GM19238 (cell line): ENCODE results near the gene SMNDC1.

Experiments
- DNase-seq: peaks from one replicate; pipeline ENCODE4 v3.0.0; 2011; ENCODE audit warnings: low spot score; ENCODE audit not compliant: insufficient read length

SMNDC1 gene

DNA sequence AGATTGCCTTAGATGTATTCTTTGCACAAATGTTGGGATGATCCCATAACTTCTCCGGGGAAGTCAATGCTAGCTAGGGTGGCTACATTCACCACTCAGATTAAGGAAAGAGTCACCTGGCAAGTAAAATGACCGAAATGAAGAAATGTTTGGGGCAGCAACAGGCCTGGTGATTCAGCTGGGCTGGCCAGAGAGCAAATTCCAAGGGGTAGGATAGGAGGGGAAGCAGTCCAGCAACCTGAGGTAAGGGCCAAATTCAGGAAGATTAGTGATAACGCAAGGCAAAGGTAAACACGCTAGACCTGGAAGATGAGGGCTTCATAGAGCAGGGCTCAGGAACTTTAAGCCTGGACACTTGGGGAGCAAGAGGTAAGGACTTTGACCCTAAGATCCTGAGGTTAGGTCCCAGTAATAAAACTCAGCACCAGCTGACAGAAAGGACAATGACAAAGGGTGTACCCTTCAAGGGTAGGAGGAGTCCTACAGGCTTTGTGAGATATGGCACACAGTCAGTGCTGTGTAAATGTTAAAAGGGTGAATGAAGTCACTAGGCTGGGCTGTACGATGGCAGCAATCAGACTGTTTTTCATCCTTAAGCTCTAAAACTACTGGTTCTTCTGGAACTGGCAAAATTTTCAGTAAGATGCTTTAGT is 22.7 kb upstream of the SMNDC1 start:
- DNase-seq, result no peak

DNA sequence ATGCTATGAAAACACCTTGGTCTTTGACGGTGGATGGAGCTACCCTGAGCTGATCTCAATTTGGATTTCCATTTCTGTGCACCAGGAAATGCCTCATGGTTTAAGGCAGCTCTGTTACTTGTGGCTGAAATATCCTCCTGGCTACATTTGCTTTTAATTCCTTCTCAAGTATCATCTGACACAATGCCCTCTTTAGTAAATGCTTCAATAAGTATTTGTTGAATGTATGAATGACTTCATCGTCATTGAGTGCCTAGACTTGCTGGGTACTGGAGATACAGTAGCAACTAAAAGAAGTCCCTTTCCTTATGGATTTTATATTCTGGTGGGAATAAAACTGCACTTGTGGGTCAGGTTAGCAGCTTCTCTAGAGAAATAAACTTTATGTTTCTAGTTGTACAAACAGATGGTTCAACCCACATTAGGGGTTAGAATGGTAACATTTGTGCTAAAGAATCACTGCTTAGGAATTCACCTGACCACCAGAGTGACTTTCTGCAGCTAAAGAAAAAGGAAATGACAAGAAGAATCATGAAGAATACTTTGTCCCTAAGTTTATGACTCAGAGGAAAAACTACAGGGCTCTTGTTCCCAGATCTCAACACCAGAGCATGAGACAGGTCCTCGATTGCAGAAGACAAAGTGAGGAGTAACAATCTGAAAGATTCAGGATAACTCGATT is 21.8 kb upstream of the SMNDC1 start:
- DNase-seq, result no peak

DNA sequence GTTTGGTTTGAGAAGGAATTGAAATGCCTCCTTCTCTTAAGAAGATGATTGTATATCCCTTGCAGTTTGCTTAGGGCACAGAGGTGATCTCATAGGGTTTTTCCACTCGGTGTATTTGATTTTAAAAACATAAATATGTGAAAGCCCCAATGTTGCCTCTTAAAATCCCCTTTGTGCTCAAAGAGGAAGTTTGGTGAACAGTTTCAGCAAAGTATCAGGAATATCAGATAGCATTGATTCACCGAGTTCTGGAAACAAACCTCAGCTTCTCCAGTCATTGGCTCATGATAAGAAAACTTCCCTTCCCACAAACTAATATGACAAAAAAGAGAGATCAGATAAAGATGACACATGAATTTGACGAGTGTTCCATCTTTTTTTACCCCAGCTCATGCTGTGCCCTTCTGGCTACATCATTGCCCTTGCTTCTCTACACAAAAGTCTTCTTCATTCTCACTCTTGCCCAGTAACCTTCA is 20.1 kb upstream of the SMNDC1 start:
- DNase-seq, result peak; percentile 23

DNA sequence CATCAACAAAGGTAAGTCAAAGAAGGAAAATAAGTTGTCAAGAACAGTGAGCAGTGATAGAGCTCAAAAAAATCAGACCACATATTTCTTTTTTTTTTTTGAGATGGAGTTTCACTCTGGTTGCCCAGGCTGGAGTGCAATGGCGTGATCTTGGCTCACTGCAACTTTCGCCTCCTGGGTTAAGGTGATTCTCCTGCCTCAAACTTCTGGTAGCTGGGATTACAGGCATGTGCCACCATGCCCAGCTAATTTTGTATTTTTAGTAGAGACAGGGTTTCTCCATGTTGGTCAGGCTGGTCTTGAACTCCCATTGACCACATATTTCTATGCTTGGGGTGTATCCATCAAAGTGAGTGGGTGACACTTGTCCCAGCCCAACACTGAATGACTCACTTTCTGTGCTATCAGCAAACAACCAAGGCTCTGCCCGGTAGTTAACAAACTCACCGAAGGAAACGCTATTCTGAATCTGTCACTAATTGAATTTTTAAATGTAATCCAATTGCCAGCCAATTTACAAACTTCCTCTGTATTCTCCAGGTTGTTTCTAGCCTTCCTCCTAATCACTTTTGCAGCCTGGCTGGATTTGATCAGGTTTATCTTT is 19.6 kb upstream of the SMNDC1 start:
- DNase-seq, result no peak

DNA sequence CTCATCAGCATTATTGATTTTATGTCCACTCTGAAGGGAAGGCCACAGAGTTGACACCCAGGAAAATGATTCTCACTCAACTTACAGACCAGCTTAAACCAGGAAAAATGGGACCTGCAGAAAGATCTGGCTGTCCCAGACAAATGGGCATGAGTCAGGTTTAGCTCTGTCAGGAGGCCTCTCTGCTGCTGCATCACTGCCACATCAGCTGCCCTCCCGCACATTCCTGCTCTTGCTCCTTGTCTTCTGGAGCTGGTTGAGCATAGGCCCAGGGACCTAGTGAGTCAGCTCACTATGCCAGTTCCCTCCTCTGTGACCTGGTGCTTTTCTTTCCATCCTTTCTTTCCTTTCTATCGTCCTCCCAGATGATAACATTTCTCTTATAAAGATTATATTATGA is 18.8 kb upstream of the SMNDC1 start:
- no peak for DNase-seq

DNA sequence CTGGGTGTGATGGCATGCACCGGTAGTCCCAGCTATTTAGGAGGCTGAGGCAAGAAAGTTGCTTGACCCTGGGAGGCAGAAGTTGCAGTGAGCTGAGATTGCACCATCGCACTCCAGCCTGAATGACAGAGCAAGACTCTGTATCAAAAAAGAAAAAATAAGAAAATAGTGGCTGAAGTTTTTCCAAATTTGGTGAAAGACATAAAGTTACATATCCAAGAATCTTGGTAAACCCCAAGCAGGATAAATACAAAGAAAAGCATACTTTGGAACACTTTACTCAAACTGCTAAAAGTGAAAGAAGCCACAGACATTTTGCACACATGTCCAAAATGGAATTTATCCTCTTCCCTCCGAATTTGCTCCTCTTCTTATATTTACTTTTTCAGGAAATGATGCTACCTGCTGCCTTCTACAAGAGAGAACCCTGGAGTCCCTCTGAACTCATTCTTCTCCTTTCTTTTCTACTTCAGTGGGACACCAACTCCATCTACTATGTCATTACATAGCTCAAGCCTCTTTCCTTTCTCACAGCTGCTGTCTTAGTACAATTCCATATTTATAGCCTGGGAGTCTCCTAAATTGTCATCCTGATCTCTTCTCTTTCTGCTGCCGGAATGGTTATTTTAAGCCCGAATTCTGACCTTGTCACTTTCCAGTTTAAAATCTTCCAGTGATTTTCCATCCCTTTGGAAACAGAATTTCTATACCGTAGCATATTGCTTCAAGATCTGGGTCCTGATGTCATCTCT is 17.3 kb upstream of the SMNDC1 start:
- DNase-seq, result no peak

DNA sequence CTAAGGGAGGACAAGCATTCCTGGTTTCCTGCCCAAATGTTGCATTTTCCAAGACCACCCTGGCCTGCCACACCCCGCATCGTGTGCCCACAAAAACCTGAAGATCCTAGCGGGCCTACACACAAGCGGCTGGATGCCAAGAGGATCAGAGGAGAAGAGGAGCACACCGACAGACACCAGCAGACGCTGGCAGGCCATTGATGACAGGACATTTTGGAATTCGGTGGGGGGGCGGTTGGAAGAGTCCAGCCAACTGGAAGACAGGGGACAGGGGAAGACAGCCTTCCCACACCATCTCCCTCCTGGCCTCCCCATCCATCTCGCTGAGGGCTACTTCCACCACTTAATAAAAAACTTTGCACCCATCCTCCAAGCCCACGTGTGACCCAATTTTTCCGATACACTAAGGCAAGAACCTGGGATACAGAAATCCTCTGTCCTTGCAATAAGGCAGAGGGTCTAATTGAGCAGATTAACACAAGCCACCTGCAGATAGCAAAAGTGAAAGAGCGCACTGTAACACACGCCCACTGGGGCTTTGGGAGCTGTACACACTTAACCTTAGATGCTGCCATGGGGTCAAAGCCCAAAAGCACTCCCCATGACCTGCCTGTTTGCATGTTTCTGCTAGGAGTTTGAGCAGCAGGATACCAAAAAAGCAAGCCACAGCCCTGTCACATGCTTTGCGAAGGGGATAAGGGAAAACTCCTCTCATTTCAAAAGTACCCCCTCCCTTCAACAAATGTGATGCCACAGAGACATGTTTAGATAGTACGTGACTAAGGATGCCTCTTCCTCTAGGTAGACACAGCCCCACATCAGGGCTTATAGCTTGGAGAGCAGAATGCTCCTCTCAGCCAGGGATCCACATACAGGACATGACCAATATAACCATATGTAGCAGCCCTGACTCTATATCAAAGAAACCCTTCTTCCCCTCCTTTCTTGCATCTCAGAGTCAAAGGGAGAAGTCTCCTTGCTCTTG is 13.4 kb upstream of the SMNDC1 start:
- DNase-seq, result no peak

DNA sequence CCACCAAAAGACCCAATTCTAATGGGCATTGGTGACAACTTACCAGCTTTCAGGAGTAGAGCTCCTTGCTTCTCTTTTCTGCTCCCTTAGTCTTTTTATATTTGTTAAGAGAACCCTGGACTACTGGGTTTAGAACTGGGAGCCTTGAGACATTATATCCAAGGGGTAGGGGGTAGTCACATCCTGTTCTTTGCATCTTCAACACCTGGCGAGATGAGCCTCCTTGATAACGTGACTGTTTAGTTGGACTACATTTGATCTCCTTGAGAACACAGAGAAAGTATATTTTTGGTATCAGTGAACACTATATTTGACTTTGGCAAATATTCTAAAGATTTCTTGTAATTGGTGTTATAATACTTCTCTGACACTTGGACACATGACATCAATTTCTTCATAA is 9.0 kb upstream of the SMNDC1 start:
- no peak for DNase-seq

DNA sequence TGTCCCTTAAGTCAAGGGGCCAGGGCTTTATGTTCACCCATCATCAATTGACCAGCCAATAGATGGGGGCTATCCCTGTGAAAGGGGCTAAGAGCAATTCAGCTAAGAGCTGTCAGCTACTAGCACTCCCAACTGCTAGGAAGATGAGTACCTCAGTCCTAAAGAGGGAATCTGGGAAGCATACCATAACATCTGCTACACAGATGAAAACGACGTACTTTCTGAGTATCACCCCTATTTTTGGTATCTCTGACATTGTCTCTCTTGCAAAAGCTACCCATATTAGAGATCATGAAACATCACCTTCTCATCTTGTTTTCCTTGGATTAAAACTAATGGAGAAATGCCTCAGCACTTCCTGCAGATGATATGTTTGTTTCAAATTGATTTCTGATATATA is 7.5 kb upstream of the SMNDC1 start:
- no peak for DNase-seq

DNA sequence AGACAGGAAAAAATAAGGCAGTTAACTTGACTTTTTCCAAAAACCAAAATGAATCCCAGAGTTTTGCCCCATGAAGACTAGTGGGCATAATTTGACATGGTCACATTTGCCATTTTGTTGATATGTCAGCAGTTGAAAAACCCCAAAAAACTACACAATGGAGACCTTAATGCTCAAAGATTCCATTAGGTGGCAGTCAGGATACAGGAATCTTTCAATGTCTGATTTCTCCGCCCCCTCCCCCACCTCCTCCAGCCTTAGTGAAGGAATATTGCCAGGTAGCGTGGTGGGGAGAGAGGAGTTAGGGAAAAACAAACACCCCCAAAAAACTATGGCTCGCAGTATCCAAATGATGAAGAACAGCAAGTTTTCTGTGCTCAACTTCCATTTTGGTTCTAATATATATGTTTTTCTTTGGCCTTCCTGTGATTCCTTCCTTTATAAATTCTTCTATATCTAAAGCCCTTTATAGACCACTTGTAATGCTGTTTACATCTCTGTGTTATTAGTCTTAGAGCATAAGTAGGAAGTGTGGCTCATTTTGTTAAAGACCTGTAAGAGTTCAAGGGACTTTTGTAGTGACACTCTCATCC is 6.7 kb upstream of the SMNDC1 start:
- no peak for DNase-seq

DNA sequence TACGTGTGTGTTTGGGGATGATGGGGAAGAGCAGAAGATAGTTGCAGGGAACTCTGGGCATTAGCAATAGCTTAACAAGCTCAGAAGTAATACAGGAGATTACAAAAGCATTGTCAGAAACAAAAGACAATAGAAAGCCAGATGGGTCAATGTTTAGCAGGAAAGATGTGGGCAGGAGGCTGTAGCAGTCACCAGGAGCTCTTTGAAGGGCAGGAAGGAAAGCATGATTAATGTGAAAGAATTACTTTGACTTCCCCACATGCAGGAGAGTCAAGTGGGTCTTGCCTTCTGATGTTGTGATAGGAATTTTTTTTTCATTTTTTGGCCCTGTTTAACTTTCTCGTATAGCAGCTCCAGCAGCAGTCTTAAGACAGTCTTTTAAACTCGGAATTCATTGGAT is 6.0 kb upstream of the SMNDC1 start:
- no peak for DNase-seq

DNA sequence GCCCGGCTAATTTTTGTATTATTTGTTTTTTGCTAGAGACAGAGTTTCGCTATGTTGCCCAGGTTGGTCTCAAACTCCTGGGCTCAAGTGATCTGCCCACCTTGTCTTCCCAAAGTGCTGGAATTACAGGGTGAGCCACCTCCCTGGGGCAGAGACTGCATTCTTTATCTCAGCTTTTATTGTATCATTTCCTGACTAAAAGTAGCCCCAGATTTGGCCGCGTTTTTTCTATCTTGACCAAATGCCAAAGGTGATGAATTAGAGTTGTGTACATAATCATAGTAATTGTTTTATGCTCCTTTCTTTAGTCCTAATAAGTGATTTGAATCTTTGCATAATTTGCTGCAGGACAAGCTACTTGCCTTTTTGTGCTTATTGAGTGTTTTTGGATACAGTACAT is 3.1 kb upstream of the SMNDC1 start:
- DNase-seq, result no peak

DNA sequence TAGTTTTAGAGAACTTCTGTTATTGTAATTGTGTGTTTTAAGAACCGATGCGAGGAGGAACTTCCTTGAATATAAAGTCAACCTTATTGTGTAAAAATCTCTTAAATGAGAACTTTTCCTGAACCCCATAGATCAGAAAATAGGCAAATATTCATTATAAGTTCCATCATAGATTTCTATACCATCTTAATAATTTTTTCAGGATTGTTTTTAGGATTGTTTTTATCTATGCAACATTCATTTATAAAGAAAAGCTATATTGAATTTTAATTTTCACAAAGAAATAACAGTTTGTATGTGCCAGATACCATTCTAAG is 1.7 kb upstream of the SMNDC1 start:
- DNase-seq, result no peak

DNA sequence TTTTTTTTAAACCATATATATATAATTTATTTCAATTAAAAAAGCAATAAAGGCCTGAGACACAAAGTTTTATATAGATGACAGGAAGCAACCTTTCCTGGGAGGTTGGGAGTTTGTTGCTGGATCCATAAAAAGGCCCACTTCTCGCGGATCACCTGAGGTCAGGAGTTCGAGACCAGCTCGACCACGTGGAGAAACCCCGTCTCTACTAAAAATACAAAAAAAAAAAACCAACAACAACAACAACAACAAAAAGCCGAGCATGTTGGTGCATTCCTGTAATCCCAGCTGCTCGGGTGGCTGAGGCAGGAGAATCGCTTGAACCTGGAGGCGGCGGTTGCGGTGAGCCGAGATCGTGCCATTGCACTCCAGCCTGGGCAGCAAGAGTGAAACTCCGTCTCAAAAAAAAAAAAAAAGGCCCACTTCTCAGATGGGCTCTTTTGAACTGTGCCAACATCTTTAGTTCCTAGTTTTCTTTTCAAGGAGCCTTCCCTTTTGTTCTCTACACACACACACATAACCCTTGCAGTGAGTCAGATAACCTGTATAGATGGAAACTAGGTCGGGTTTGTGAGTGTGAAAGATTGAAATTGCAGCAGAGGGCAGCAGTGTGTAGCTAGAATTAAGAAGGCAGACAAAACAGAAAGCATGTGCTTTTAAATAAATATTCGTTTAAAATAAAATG is 1.2 kb upstream of the SMNDC1 start:
- DNase-seq, result no peak

DNA sequence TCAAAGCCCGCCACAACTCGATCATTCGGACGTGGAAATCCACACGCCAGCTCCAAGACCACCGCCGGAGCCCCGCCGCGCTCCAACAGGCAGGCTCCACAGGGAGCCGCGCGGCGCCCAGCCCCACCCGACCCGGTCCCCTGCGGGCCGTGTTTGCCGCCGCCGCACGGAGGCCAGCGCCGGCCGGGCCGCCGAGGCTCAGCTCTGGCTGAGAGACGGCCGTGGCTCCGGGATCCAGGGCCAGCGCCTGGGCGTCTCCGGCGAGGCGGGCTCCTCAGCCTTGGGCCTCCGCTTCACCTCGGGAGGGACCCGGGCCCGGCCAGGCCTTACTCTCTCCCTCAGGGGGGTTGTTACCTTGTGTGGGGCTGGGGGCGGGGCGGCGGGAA is 333 bp downstream of the SMNDC1 start:
- DNase-seq, result peak; percentile 39

DNA sequence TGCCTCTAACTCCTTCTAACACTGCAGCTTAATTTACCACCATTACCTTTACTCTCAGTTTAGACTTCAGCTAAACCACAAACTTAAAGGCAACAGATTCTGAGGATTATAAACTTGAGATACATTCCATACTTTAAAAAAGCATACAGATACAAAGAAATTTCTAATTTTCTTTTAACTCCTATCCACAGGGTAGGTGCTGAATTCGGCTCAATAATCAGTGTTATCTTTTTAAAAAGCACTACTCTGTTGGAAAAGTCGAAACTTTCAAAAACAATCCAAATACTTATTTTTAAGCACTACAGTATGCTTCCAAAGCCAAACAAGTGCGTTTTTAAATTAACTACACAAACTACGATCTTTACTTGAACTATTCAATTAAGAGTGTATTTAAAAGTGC is 1.0 kb downstream of the SMNDC1 start:
- no peak for DNase-seq

DNA sequence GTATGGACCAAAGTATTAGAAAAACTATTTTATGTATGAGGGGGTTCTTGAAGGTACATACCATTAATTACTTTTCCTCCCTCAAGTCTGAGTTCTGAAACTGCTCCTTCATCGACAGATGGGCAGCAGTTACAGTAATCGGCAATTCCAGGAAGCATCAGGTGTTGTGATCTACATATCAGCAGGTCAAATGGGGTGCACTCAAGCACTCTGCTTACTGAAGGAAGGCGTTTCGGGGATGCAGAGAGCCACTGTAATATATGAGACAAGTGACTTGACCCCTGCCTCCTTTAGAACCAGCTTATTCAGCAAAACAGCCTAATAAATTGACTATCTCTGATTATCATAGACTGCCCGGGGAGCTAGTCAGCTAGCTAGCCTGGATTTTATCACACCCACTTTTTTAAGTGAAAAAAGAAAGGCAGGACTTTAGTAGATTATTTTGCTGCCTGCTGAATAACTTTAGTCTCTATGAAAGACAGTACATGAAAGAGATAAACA is 4.2 kb downstream of the SMNDC1 start:
- DNase-seq, result no peak

DNA sequence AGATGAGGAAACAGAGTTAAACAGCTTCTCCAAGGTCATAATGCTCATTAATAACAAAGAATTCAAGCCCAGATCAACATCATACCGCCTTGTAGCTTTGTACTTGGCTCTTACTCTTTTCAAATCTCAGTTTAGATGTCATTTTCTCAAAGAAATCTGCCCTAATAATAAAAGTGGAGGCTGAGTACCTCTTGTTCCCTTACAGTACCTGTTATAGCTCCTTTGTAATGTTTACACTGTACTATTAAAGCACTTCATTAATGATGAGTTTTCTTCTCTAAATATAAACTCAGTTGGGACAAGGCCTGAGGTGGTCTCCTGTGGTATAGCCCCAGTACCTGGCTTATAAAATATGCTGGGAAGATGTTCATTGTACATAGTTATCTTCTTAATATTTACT is 7.8 kb downstream of the SMNDC1 start:
- DNase-seq, result no peak

DNA sequence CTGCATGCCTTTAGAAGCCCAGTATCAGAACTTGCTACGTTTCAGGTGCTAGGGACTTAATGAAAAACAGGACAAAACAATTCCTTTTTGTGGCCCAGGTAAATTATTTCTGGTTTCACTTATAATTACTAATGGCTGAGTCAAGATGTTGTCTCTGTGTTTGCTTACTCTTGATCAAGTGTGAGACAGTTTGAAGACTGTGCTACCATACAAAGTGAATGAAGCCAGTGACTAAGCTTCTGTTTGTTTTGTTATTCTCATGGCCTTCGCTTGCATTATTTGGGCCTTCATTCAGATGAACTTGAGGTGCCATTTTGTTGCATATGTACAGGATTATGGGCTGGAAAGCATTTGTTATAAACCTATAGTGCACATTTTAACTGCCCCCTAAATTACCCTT is 17.9 kb downstream of the SMNDC1 start:
- no peak for DNase-seq

DNA sequence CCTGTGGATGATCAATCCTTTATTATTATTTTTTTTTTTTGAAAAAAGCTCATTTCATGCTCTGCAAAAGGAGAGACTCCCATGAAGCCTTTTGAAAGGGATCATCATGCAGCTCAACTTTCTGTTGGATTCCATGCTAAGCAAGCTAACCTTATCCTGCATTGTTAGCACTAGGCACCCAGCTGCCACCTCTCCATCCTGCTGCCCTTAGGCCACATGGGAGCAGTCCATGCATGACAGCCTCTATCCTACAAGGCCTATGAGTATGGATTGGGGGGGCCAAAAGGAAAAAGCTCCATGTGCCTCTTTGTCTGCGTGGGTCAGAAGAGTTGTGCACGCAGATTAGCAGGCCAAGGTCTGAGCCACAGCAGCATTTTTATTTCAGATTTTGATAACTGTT is 19.2 kb downstream of the SMNDC1 start:
- DNase-seq, result no peak
